Nephron progenitor cell (in vitro differentiated cells): ENCODE measurements around the gene FANCF.

Source experiments
- DNase-seq: peaks from one replicate; pipeline ENCODE4 v3.0.0; 2021
- H3K27ac Mint-ChIP-seq: 2 replicates; pipeline ENCODE4 v1.8.0; 2021; ENCODE audit warnings: mild to moderate bottlenecking, moderate library complexity, mixed read lengths
- H3K27me3 Mint-ChIP-seq: 2 replicates; pipeline ENCODE4 v1.8.0; 2021; ENCODE audit warnings: mild to moderate bottlenecking, low read depth, mixed read lengths; ENCODE audit not compliant: poor library complexity
- H3K36me3 Mint-ChIP-seq: 2 replicates; pipeline ENCODE4 v1.8.0; 2021; ENCODE audit warnings: low read depth, mixed read lengths
- H3K4me1 Mint-ChIP-seq: 2 replicates; pipeline ENCODE4 v1.8.0; 2021; ENCODE audit warnings: mixed read lengths
- H3K4me3 Mint-ChIP-seq: 2 replicates; pipeline ENCODE4 v1.8.0; 2021; ENCODE audit warnings: mild to moderate bottlenecking, moderate library complexity, mixed read lengths
- H3K9me3 Mint-ChIP-seq: 2 replicates; pipeline ENCODE4 v1.8.0; 2021; ENCODE audit warnings: mild to moderate bottlenecking, moderate library complexity, mixed read lengths
- CTCF ChIP-seq: fragments of 200-600 bp; sonication (generic); IDR thresholded peaks from 2 replicates; pipeline ENCODE4 v1.5.0; 2021; ENCODE audit warnings: antibody characterized with exemption

Gene FANCF

GRCh38 chr11:22582151-22582410 lies 43.5 kb downstream of the FANCF start:
- no peaks in the 10 kb centered on the region for H3K36me3 Mint-ChIP-seq
- no peak for TF ChIP-seq CTCF
- H3K9me3 Mint-ChIP-seq = no peaks in the 10 kb centered on the region
- no peak overlapping the region for H3K27ac Mint-ChIP-seq
- DNase-seq = no peak
- no peaks in the 10 kb centered on the region for H3K27me3 Mint-ChIP-seq
- H3K4me3 Mint-ChIP-seq = no peak overlapping the region
- no peaks in the 10 kb centered on the region for H3K4me1 Mint-ChIP-seq

GRCh38 chr11:22581354-22582150 lies 44.1 kb downstream of the FANCF start:
- H3K36me3 Mint-ChIP-seq = no peaks in the 10 kb centered on the region
- no peak overlapping the region for H3K27ac Mint-ChIP-seq
- H3K4me1 Mint-ChIP-seq = no peaks in the 10 kb centered on the region
- DNase-seq = no peak
- H3K27me3 Mint-ChIP-seq = no peaks in the 10 kb centered on the region
- no peaks in the 10 kb centered on the region for H3K9me3 Mint-ChIP-seq
- TF ChIP-seq CTCF = no peak
- H3K4me3 Mint-ChIP-seq = no peak overlapping the region

- Mint-ChIP-seq H3K4me3 (no peak overlapping the region), H3K27me3 (no peaks in the 10 kb centered on the region), H3K4me1 (no peaks in the 10 kb centered on the region)
Measured at GRCh38 chr11:22577854-22578253, 47.8 kb downstream of the FANCF start.

More at GRCh38 chr11:22577854-22578253, 47.8 kb downstream of the FANCF start:
- H3K9me3 Mint-ChIP-seq = no peaks in the 10 kb centered on the region
- DNase-seq = no peak
- no peak overlapping the region for H3K27ac Mint-ChIP-seq
- TF ChIP-seq CTCF = no peak
- H3K36me3 Mint-ChIP-seq = no peaks in the 10 kb centered on the region
